ENCODE results near the gene F5.
A peak's percentile ranks its signal among the peaks of the same experiment; 100 is the strongest.
"Not testable (repeated sequence)": the region's sequence is repeated elsewhere in the genome, so short reads cannot be mapped to it uniquely, and the experiment has no call there.

The F5 gene

GRCh38 chr1:169509354-169509753 is 76.9 kb downstream of the F5 start:
- in situ Hi-C loops (cut with HindIII; ENCODE audit: low pct_unique_long_range_greater_than_20kb, low sequenced_read_pairs): no loop called here
- DNase-seq (ENCODE audit: low read depth in 1 of 2, low spot score in 1 of 2): peak in 1 of 2 experiments; percentile 81
- TF ChIP-seq JUND (IDR thresholded peaks at IDR 0.05; ENCODE audit: low read depth): no peak

- TF ChIP-seq JUND (IDR thresholded peaks at IDR 0.05; ENCODE audit: low read depth): no peak
- in situ Hi-C loops (cut with HindIII; ENCODE audit: low pct_unique_long_range_greater_than_20kb, low sequenced_read_pairs): no loop called here
- no peak for DNase-seq (ENCODE audit: low read depth in 1 of 2, low spot score in 1 of 2)
These were observed 77.6 kb downstream of the F5 start for GRCh38 chr1:169508432-169509338.

GRCh38 chr1:169507413-169507812 is 78.9 kb downstream of the F5 start:
- no peak for DNase-seq (ENCODE audit: low read depth in 1 of 2, low spot score in 1 of 2)
- no peak for TF ChIP-seq JUND (IDR thresholded peaks at IDR 0.05; ENCODE audit: low read depth)
- in situ Hi-C loops (cut with HindIII; ENCODE audit: low pct_unique_long_range_greater_than_20kb, low sequenced_read_pairs): no loop called here

- in situ Hi-C loops (cut with HindIII; ENCODE audit: low pct_unique_long_range_greater_than_20kb, low sequenced_read_pairs); DNase-seq (ENCODE audit: low read depth in 1 of 2, low spot score in 1 of 2): not testable (repeated sequence)
These were observed 82.7 kb downstream of the F5 start for GRCh38 chr1:169503601-169504000.

- TF ChIP-seq JUND (IDR thresholded peaks at IDR 0.05; ENCODE audit: low read depth): no peak
- in situ Hi-C loops (cut with HindIII; ENCODE audit: low pct_unique_long_range_greater_than_20kb, low sequenced_read_pairs): no loop called here
- no peak for DNase-seq (ENCODE audit: low read depth in 1 of 2, low spot score in 1 of 2)
These were observed 86.5 kb downstream of the F5 start for GRCh38 chr1:169499807-169500206.

DNA sequence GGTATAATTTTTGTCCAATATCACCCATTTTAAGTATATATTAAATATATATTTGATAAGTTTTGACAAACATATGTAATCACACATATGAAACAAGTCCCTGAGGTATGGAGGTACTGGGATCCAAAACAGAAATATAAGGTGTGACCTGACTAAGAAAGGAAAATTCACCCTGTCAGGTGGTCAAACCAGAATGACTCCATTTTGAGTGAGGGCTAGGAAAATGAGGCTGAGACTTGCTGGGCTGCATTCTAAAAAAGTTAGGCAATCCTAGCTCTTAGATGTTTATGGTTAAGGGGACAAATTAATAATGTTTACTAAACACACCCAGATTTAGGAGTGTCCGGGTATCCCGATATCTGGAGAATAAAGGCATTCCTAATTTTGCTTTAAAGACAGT is 89.0 kb downstream of the F5 start:
- TF ChIP-seq JUND (IDR thresholded peaks at IDR 0.05; ENCODE audit: low read depth): no peak
- in situ Hi-C loops (cut with HindIII; ENCODE audit: low pct_unique_long_range_greater_than_20kb, low sequenced_read_pairs): no loop called here
- DNase-seq (ENCODE audit: low read depth in 1 of 2, low spot score in 1 of 2): peak in 1 of 2 experiments; percentile 59

- TF ChIP-seq JUND (IDR thresholded peaks at IDR 0.05; ENCODE audit: low read depth): no peak
These were observed 90.4 kb downstream of the F5 start for GRCh38 chr1:169495916-169496315.

DNA sequence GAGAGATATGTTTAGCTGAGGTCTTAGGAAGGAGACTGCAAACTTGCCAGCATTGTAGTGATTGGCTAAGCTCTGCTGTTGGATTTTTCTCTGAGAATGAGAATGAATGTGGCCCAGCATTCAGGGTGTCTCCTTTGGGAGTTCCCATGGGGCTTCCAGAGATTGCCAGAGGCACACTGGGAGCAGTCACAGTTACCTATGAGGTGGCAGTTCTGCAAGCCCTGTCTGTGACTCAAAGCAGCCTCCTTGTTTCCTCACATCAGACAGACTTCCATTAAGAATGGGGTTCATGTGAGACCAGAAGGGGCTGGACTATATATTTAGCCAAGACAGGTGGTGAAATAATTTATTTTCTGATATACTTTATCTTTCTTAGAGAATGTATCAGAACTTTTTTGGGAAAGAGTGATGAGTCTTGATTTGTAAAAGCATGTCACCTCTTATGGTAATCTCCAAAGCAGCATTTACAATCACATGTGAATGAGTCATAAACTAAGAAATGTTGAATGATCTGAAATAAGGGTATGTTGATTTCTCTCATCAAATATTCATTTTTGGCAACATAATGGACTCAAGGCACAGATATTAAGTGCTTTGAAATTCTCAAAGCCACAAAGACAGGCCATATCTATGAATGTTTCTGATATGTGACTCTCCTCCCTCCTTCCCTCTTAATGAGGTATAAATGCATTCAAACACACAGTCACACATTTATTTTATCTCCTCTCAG is 91.1 kb downstream of the F5 start:
- TF ChIP-seq JUND (IDR thresholded peaks at IDR 0.05; ENCODE audit: low read depth): no peak
- in situ Hi-C loops (cut with HindIII; ENCODE audit: low pct_unique_long_range_greater_than_20kb, low sequenced_read_pairs): no loop called here
- no peak for DNase-seq (ENCODE audit: low read depth in 1 of 2, low spot score in 1 of 2)

More at GRCh38 chr1:169495916-169496315, 90.4 kb downstream of the F5 start:
- in situ Hi-C loops (cut with HindIII; ENCODE audit: low pct_unique_long_range_greater_than_20kb, low sequenced_read_pairs): no loop called here
- DNase-seq (ENCODE audit: low read depth in 1 of 2, low spot score in 1 of 2): no peak

- no peak for DNase-seq (ENCODE audit: low read depth in 1 of 2, low spot score in 1 of 2)
- in situ Hi-C loops (cut with HindIII; ENCODE audit: low pct_unique_long_range_greater_than_20kb, low sequenced_read_pairs): no loop called here
- no peak for TF ChIP-seq JUND (IDR thresholded peaks at IDR 0.05; ENCODE audit: low read depth)
These were observed 91.9 kb downstream of the F5 start for GRCh38 chr1:169494343-169494742.

DNA sequence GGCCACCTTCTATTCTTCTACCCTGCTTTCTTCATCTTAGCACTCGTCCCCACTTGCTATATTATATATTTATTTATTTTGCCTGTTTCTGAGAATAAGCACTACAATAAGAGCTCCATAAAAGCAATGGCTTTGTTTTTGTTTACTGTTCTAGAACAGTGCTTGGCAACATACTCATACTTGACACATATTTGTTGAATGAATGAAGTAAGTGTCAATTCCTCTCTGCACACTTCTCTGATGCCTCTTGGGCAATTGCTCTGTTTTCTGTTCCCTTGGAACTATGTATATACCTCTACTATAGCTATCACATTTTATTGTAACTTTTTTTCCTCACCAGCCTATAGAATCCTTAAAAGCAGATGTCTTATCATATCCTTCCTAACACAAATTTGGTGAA is 93.0 kb downstream of the F5 start:
- no peak for TF ChIP-seq JUND (IDR thresholded peaks at IDR 0.05; ENCODE audit: low read depth)
- no peak for DNase-seq (ENCODE audit: low read depth in 1 of 2, low spot score in 1 of 2)
- in situ Hi-C loops (cut with HindIII; ENCODE audit: low pct_unique_long_range_greater_than_20kb, low sequenced_read_pairs): no loop called here

DNA sequence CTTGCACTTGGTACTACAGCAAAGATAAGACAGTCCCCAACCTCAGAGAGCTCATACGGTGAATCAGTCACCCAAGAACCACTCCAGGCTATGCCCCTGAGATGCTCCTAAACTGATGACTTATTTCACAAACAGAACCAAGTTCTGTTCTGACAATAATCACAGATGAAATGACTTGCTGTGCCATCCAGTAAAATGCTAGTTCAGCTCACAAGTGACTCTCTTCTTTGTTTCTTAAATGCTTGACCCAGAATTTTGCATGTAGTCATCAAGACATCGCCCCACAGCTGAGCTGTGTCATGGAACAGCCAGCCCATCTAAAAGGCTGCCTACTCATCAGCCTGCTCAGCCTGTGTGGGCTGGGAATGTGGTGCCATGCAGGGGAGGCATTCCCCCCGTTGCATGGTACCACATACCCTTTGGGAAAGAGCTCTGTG is 94.4 kb downstream of the F5 start:
- in situ Hi-C loops (cut with HindIII; ENCODE audit: low pct_unique_long_range_greater_than_20kb, low sequenced_read_pairs): no loop called here
- no peak for TF ChIP-seq JUND (IDR thresholded peaks at IDR 0.05; ENCODE audit: low read depth)
- no peak for DNase-seq (ENCODE audit: low read depth in 1 of 2, low spot score in 1 of 2)

DNA sequence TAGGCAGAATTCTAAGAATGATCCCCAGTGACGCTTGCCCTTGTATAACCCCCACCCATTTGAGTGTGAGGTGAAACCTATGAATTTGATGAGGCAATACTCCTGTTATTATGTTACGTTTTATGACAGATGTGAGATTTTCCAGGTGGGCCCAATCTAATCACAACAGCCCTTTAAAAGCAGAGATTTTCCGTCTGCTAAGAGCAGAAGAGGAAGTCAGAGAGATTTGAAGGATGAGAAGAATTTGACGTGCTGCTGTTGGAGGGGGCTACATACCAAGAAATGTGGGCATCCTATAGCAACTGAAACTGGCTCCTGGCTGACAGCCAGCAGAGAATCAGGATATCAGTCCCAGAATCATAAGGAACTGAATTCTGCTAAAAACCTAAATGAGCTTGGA is 98.1 kb downstream of the F5 start:
- in situ Hi-C loops (cut with HindIII; ENCODE audit: low pct_unique_long_range_greater_than_20kb, low sequenced_read_pairs): no loop called here
- DNase-seq (ENCODE audit: low read depth in 1 of 2, low spot score in 1 of 2): no peak
- no peak for TF ChIP-seq JUND (IDR thresholded peaks at IDR 0.05; ENCODE audit: low read depth)

DNA sequence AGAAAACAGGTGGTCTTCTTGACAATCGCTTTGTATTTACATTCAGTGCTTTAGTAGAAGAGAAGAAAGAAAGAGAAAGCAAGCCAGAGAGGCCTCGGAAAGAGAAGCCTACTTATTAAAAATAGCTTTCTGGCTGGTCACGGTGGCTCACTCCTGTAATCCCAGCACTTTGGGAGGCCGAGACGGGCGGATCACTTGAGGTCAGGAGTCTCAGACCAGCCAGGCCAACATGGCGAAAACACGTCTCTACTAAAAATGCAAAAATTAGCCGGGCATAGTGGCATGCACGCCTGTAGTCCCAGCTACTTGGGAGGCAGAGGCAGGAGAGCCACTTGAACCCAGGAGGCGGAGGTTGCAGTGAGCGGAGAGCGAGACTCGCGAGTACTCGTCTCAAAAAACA is 98.7 kb downstream of the F5 start:
- in situ Hi-C loops (cut with HindIII; ENCODE audit: low pct_unique_long_range_greater_than_20kb, low sequenced_read_pairs): no loop called here
- TF ChIP-seq JUND (IDR thresholded peaks at IDR 0.05; ENCODE audit: low read depth): no peak
- no peak for DNase-seq (ENCODE audit: low read depth in 1 of 2, low spot score in 1 of 2)
